ENCODE data around the gene PLXND1.

The PLXND1 gene

DNA sequence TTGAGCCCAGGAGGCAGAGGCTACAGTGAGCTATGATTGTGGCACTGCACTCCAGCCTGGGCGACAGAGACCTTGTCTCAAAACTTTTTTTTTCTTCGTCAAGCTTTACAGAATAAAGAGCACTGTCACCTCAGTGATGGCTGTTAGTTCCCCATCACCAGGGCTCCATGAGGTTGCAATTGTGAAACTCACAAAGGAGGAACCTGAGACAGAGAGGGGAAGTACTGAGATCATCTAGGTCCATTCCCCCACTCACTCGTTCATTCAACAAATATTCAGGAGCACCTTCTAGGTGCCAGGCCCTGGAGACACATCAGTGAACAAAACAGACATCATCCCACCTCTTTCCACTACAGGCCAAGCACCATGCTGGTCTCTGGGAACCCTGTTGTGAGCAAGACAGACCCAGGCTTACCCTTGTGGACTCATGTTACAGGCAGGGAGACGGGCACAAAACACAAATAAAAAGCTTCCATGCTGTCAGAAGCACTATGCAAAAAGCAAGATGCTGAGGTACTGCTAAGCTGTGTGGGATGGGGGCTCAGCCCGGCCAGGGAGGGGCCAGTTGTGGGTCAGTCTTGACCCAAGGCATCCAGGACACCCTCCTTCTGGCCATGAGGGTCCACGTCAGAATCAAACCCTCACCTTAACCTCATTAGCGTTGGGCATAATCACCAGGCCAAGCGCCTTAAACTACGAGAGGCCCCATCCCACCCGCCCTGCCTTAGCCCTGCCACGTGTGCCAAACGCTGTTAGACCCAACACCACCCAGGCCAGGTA lies 80.2 kb downstream of the PLXND1 start:
- no peak overlapping the region for H3K4me3 ChIP-seq (ENCODE audit: insufficient read length, low read depth)
- DNase-seq (ENCODE audit: low read depth, low spot score), result no peak
- H3K9ac ChIP-seq (ENCODE audit: insufficient read length, low read depth), result no peak overlapping the region
- no peaks in the 10 kb centered on the region for H3K36me3 ChIP-seq (ENCODE audit: insufficient read depth, insufficient read length, low read length)
- no peak for TF ChIP-seq YY1 (IDR thresholded peaks at IDR 0.05; ENCODE audit: insufficient read depth, insufficient read length)
- TF ChIP-seq ZNF274 (IDR thresholded peaks at IDR 0.05; ENCODE audit: low read depth, low read length), result no peak
- TF ChIP-seq SUZ12 (IDR thresholded peaks at IDR 0.05; ENCODE audit: extremely low read depth, insufficient read depth, insufficient read length), result no peak
- no peaks in the 10 kb centered on the region for H3K9me3 ChIP-seq (ENCODE audit: insufficient read depth, low read length)
- H3K27me3 ChIP-seq (ENCODE audit: insufficient read depth, insufficient read length), result no peaks in the 10 kb centered on the region
- H3K4me1 ChIP-seq (ENCODE audit: insufficient read depth, insufficient read length), result peaks cover 38% of the 10 kb centered on the region

DNA sequence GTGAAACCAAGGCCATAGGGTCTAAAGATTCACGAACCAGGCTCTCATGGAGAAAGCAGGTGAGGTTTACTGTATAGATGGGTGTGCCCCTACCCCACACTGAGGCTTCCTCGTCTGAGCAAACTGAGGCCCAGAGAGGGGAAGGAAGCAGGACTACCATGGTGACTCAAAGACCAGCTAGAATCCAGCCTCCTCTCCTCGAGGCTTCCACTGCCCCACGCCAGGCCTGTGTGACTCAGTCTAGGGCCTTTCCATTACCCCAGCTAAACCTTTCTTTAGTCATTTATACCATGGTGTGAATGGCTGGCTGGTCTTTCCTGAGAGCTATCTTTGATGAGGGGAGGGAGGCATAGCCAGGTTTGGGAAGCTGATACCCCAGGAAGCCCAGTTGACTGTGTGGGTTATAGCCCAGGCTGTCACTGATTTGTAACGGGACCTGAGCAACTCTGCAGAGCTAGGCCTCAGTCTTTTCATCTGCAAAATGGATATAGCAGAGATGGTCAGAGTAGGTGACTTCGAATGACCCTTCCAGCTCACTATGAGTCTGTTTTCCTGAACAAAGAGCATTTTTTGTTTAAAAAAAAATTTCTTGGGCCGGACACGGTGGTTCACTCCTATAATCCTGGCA lies 81.0 kb downstream of the PLXND1 start:
- H3K9me3 ChIP-seq (ENCODE audit: insufficient read depth, low read length), result no peaks in the 10 kb centered on the region
- H3K4me1 ChIP-seq (ENCODE audit: insufficient read depth, insufficient read length), result peaks cover 35% of the 10 kb centered on the region
- H3K36me3 ChIP-seq (ENCODE audit: insufficient read depth, insufficient read length, low read length), result peaks cover under 1% of the 10 kb centered on the region
- H3K4me3 ChIP-seq (ENCODE audit: insufficient read length, low read depth), result no peak overlapping the region
- H3K9ac ChIP-seq (ENCODE audit: insufficient read length, low read depth), result no peak overlapping the region
- H3K27me3 ChIP-seq (ENCODE audit: insufficient read depth, insufficient read length), result no peaks in the 10 kb centered on the region
- DNase-seq (ENCODE audit: low read depth, low spot score), result no peak
- TF ChIP-seq SUZ12 (IDR thresholded peaks at IDR 0.05; ENCODE audit: extremely low read depth, insufficient read depth, insufficient read length), result no peak
- TF ChIP-seq ZNF274 (IDR thresholded peaks at IDR 0.05; ENCODE audit: low read depth, low read length), result no peak
- TF ChIP-seq YY1 (IDR thresholded peaks at IDR 0.05; ENCODE audit: insufficient read depth, insufficient read length), result no peak

DNA sequence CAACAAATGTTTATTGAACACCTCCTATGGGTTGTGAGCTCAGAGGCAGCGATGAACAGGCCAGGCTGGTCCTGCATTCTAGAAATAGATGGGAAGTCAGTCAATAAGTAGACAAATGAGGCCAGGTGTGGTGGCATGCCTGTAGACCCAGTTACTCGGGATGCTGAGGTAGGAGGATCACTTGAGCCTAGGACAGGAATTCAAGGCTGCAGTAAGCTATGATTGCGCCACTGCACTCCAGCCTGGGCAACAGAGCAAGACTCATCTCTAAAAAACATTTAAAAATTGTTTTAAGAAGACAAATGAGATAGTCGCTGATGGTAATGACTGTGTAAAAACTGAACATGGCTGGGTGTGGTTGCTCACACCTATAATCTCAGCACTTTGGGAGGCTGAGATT lies 82.4 kb downstream of the PLXND1 start:
- Histone ChIP-seq H3K27me3 (ENCODE audit: insufficient read depth, insufficient read length) (no peaks in the 10 kb centered on the region), H3K36me3 (ENCODE audit: insufficient read depth, insufficient read length, low read length) (peaks cover 13% of the 10 kb centered on the region), H3K4me3 (ENCODE audit: insufficient read length, low read depth) (no peak overlapping the region), H3K9ac (ENCODE audit: insufficient read length, low read depth) (no peak overlapping the region), H3K9me3 (ENCODE audit: insufficient read depth, low read length) (no peaks in the 10 kb centered on the region), H3K4me1 (ENCODE audit: insufficient read depth, insufficient read length) (peaks cover 28% of the 10 kb centered on the region)
- no peak for TF ChIP-seq ZNF274 (IDR thresholded peaks at IDR 0.05; ENCODE audit: low read depth, low read length)
- no peak for TF ChIP-seq SUZ12 (IDR thresholded peaks at IDR 0.05; ENCODE audit: extremely low read depth, insufficient read depth, insufficient read length)
- no peak for TF ChIP-seq YY1 (IDR thresholded peaks at IDR 0.05; ENCODE audit: insufficient read depth, insufficient read length)
- DNase-seq (ENCODE audit: low read depth, low spot score), result no peak

DNA sequence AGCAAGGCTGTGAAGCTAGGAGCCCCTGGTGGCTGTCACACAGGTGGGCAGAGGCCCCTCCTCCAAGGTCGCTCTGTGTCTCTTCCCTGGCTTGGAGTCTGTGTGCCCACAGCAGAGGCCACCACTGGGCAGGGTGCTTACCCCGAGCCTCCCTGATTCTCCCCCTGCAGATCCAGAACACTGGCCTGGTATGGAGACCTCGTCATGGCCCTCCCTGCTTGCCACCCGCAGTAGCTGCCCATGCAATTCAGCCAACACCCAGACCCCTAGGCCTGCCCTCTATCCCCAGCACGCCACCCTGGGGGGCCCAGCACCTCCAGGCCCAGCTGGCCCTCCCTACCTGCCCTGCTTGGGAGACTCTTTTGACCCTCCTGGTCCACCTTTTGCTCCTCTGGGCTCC lies 83.5 kb downstream of the PLXND1 start:
- peaks cover 24% of the 10 kb centered on the region for H3K36me3 ChIP-seq (ENCODE audit: insufficient read depth, insufficient read length, low read length)
- TF ChIP-seq SUZ12 (IDR thresholded peaks at IDR 0.05; ENCODE audit: extremely low read depth, insufficient read depth, insufficient read length), result no peak
- no peak for TF ChIP-seq ZNF274 (IDR thresholded peaks at IDR 0.05; ENCODE audit: low read depth, low read length)
- TF ChIP-seq YY1 (IDR thresholded peaks at IDR 0.05; ENCODE audit: insufficient read depth, insufficient read length), result no peak
- no peaks in the 10 kb centered on the region for H3K9me3 ChIP-seq (ENCODE audit: insufficient read depth, low read length)
- H3K4me3 ChIP-seq (ENCODE audit: insufficient read length, low read depth), result no peak overlapping the region
- peaks cover 31% of the 10 kb centered on the region for H3K4me1 ChIP-seq (ENCODE audit: insufficient read depth, insufficient read length)
- no peak overlapping the region for H3K9ac ChIP-seq (ENCODE audit: insufficient read length, low read depth)
- DNase-seq (ENCODE audit: low read depth, low spot score), result no peak
- H3K27me3 ChIP-seq (ENCODE audit: insufficient read depth, insufficient read length), result no peaks in the 10 kb centered on the region

DNA sequence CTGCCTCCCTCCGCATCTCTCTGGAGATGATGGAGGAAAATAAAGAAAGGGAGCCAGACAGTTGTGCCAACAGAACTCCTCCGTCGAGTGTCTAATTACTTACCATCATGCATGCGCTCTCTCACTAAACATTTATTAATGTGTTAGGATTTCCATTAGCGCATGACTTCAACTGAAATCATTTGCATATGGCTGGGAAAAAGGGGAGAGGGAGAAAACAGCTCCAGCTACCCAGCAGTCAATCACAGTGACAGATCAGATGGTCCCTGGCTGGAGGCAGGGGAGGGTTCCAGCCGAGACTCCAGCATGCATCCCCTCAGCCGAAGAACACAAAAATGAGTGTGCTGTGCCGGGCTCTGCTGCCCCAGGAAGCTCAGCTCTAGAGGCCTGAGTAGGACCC lies 84.9 kb downstream of the PLXND1 start:
- Histone ChIP-seq H3K27me3 (ENCODE audit: insufficient read depth, insufficient read length) (no peaks in the 10 kb centered on the region), H3K4me3 (ENCODE audit: insufficient read length, low read depth) (no peak overlapping the region), H3K4me1 (ENCODE audit: insufficient read depth, insufficient read length) (peaks cover 23% of the 10 kb centered on the region), H3K9me3 (ENCODE audit: insufficient read depth, low read length) (no peaks in the 10 kb centered on the region), H3K9ac (ENCODE audit: insufficient read length, low read depth) (no peak overlapping the region), H3K36me3 (ENCODE audit: insufficient read depth, insufficient read length, low read length) (peaks cover 38% of the 10 kb centered on the region)
- TF ChIP-seq ZNF274 (IDR thresholded peaks at IDR 0.05; ENCODE audit: low read depth, low read length) (no peak), SUZ12 (IDR thresholded peaks at IDR 0.05; ENCODE audit: extremely low read depth, insufficient read depth, insufficient read length) (no peak), YY1 (IDR thresholded peaks at IDR 0.05; ENCODE audit: insufficient read depth, insufficient read length) (no peak)
- no peak for DNase-seq (ENCODE audit: low read depth, low spot score)

DNA sequence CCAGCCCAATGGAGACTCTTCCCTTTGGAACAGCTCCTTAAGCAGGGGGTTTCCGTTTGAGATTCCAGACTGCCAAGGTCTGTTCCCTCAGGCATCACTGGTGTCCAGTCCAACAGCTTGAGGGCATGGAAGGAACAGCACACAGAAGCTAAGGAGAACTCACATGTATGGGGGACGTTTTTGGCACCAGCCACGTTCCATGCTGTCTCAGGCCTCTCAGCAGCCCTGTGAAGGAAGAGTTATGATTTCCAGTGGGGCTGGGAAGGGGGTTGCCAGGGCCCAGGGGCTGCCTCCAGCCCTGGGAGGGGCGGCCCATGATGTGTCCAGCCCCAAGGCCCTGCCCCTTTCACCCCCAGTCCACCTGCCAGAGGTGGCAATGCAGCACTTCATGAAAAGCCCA lies 85.5 kb downstream of the PLXND1 start:
- peaks cover 44% of the 10 kb centered on the region for H3K36me3 ChIP-seq (ENCODE audit: insufficient read depth, insufficient read length, low read length)
- H3K4me3 ChIP-seq (ENCODE audit: insufficient read length, low read depth), result no peak overlapping the region
- TF ChIP-seq YY1 (IDR thresholded peaks at IDR 0.05; ENCODE audit: insufficient read depth, insufficient read length) (no peak), SUZ12 (IDR thresholded peaks at IDR 0.05; ENCODE audit: extremely low read depth, insufficient read depth, insufficient read length) (no peak), ZNF274 (IDR thresholded peaks at IDR 0.05; ENCODE audit: low read depth, low read length) (no peak)
- no peak overlapping the region for H3K9ac ChIP-seq (ENCODE audit: insufficient read length, low read depth)
- no peaks in the 10 kb centered on the region for H3K9me3 ChIP-seq (ENCODE audit: insufficient read depth, low read length)
- no peak for DNase-seq (ENCODE audit: low read depth, low spot score)
- H3K27me3 ChIP-seq (ENCODE audit: insufficient read depth, insufficient read length), result no peaks in the 10 kb centered on the region
- H3K4me1 ChIP-seq (ENCODE audit: insufficient read depth, insufficient read length), result peaks cover 18% of the 10 kb centered on the region

DNA sequence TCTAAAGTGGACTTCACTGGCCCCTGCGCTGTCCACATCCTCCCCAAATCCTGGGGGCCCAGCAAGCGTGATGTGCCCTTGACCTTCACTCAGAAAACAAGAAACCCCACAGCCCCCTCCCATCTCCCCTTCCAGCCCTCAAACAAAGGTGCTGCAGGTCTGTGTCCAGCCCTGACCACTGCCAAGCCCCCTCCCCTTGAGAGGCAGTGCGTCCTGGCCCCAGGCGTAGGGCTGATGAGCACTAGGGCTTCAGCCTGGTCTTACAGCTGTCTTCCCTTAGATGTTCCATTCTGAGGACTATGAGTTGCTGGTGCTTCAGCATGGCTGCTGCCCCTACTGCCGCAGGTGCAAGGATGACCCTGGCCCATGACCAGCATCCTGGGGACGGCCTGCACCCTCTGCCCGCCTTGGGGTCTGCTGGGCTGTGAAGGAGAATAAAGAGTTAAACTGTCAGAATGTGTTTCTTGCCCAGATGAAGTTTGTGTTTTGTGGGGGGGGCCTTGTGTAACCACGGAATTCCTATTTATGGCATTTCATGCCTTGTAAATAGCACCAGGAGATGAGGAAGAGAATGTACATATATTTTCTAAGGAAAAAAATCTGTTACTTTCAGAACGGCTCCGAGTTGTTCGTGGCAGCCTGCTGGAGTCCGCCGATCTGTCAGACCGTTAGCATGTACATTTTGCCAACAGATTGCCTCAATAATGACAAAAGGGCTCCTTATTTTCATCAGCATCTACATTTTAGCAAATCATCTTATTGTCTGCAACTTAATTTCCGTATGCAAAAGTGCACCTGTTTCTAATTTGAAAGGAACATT lies 86.4 kb downstream of the PLXND1 start:
- peaks cover 18% of the 10 kb centered on the region for H3K4me1 ChIP-seq (ENCODE audit: insufficient read depth, insufficient read length)
- H3K36me3 ChIP-seq (ENCODE audit: insufficient read depth, insufficient read length, low read length), result peaks cover 47% of the 10 kb centered on the region
- H3K4me3 ChIP-seq (ENCODE audit: insufficient read length, low read depth), result no peak overlapping the region
- no peaks in the 10 kb centered on the region for H3K27me3 ChIP-seq (ENCODE audit: insufficient read depth, insufficient read length)
- H3K9me3 ChIP-seq (ENCODE audit: insufficient read depth, low read length), result no peaks in the 10 kb centered on the region
- H3K9ac ChIP-seq (ENCODE audit: insufficient read length, low read depth), result peak overlapping the region; percentile 26
- no peak for DNase-seq (ENCODE audit: low read depth, low spot score)
- no peak for TF ChIP-seq ZNF274 (IDR thresholded peaks at IDR 0.05; ENCODE audit: low read depth, low read length)
- TF ChIP-seq SUZ12 (IDR thresholded peaks at IDR 0.05; ENCODE audit: extremely low read depth, insufficient read depth, insufficient read length), result no peak
- no peak for TF ChIP-seq YY1 (IDR thresholded peaks at IDR 0.05; ENCODE audit: insufficient read depth, insufficient read length)

All from NT2/D1 (cell line).